Dedifferentiated amniotic fluid mesenchymal stem cell (primary cell): Measurements from ENCODE around the gene FNDC3B.
"Not testable (repeated sequence)": the region's sequence is repeated elsewhere in the genome, so short reads cannot be mapped to it uniquely, and the experiment has no call there.

Experiments
- DNase-seq: peaks from one replicate; pipeline ENCODE4 v3.0.0-alpha.2; 2016; ENCODE audit errors: extremely low spot score

The FNDC3B gene

GRCh38 chr3:172039436-172040077 lies at the start of gene FNDC3B:
FNDC3B (plus strand) TSS chr3:172039578; CDS start chr3:172112480, 72,902 bp downstream.
- peak; percentile 96 for DNase-seq

DNA sequence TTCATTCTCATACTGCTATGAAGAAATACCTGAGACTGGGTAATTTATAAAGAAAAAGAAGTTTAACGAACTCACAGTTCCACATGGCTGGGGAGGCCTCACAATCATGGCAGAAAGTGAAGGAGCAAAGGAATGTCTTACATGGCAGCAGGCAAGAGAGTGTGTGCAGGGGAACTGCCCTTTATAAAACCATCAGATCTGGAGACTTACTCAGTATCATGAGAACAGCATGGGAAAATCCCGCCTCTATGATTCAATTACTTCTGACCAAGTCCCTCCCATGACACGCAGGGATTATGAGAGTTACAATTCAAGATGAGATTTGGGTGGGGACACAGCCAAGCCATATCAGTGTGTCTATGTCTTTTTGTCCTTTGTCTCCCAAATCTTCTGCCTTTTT lies 49.1 kb upstream of the FNDC3B start:
- not testable (repeated sequence) for DNase-seq

- DNase-seq: no peak
These were observed 48.2 kb upstream of the FNDC3B start for GRCh38 chr3:171991166-171991565.

DNA sequence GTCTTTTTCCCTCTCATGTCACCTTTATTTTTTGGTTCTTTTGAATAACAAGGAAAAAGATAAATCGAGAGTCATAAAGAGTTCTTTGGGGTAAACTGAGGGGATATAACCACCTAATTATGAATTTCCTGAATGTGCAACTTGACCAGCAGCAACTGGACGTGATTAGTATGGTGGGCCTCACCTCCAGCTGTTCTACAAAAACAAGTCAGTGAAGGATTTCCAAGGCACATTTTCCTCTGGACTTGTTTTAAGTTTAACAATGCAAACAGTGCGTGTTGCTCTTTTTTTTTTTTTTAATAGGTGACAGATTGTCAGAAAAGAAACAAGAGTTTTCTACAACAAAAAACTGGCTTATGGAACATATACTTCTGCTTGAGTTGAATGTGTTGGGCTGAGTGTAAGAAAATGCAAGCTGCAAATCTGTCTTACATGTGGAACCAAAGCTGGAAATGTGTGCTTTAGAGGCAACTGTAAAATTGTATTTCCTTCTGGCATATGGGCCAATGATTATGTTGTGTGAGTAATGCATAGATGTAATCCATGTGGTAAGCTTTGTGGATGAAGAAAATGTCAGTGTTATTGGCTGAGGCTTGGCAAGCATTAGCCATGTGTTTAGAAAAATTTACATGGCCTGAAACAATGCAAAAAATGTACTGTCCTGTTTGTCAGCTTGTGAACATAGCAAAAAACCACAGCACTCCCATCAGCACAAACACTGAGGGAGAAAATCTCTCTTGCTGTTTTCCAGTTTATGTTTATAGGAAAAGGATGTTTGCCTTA lies 44.5 kb upstream of the FNDC3B start:
- peak; percentile 87 for DNase-seq

GRCh38 chr3:171995486-171995885 lies 43.9 kb upstream of the FNDC3B start:
- no peak for DNase-seq

- DNase-seq: no peak
These were observed 43.1 kb upstream of the FNDC3B start for GRCh38 chr3:171996178-171996817.

DNA sequence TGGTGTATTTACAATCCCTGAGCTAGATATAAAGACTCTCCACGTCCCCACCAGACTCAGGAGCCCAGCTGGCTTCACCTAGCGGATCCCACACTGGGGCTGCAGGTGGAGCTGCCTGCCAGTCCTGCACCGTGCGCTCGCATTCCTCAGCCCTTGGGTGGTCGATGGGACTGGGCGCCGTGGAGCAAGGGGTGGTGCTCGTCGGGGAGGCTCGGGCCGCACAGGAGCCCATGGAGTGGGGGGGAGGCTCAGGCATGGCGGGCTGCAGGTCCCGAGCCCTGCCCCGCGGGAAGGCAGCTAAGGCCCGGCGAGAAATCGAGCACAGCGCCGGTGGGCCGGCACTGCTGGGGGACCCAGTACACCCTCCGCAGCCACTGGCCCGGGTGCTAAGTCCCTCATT lies 40.6 kb upstream of the FNDC3B start:
- DNase-seq: not testable (repeated sequence)

- not testable (repeated sequence) for DNase-seq
These were observed 37.8 kb upstream of the FNDC3B start for GRCh38 chr3:172001616-172002015.

DNA sequence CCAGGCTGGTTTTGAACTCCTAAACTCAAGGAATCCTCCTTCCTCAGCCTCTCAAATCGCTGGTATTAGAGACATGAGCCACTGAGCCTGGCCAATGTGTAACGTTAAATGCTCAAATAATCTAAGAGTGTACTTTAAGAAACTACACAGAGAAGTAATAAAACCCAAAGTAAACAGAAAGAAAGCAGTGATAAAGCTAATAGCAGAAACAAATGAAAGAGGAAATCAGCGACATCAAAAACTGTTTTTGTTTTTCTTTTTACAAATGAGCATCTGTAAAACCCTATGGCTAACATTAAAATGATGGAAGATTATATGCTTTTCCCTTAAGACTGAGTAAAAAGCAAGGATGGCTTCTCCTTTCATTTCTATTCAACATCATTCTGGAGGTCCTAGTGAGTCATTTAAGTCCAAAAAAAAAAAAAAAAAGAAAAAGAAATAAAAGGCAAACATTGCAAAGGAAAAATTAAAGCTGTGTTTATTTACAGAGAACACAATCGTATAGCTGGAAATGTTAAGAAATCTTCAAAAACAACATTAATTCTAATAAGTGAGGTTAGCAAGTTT lies 36.8 kb upstream of the FNDC3B start:
- peak; percentile 17 for DNase-seq

- no peak for DNase-seq
These were observed 36.2 kb upstream of the FNDC3B start for GRCh38 chr3:172003146-172003545.

GRCh38 chr3:172007065-172007370 lies 32.4 kb upstream of the FNDC3B start:
- DNase-seq: no peak

GRCh38 chr3:172009803-172010202 lies 29.6 kb upstream of the FNDC3B start:
- DNase-seq: no peak

DNA sequence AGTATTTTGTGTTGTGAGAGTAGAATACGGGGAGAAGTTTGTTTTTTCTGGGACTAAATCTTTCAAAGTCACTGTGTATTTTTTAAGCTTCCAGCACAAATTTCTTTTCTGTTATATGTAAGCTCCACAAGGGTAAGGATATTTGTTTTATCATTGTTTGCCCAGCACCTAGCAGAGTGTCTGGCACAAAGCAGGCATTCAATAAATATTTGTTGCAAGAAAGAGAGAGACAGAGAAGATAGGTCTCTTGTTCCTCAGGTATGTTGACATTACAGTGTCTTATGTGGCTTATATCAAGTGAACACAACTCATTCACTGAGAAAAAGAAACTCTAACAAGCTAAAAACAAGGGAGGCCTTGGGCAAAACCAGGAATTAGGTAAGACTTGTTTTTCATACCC lies 26.6 kb upstream of the FNDC3B start:
- no peak for DNase-seq

GRCh38 chr3:172014145-172014544 lies 25.2 kb upstream of the FNDC3B start:
- no peak for DNase-seq

DNA sequence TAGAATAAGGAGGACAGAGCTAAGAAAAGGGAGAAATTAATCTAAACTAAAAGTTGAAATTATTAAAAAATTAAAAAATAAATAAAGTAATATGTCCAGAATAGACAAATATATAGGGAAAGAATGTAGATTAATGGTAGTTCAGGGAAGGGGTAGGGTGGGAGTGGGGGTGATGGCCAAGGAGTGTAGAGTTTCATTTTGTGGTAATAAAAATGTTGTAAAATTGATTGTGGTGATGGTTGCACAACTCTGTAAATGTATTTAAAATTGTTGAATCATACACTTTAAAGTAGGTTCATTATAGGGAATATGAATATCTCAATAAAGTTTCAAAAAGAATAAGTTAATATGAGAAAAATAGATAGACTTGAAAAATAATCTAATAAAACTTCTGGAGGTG lies 21.0 kb upstream of the FNDC3B start:
- DNase-seq: no peak

DNA sequence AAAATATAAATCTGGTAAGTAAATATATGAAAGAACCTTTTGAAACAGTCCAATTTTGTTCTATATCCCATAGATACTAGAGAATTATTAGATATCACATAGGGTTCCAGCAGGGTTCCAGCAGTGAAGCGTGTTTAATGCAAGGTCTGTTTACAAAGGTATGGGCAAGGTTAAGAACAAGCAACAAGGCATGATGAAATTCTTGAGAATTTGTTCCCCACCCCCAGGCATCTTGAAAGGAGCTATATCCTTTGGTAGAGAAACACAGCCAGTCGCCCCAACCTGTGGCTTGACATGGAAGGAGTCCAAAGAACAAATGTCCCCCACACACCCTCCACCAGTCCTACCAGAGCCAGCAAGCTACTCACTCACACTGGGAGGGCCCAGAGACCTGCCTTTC lies 18.6 kb upstream of the FNDC3B start:
- no peak for DNase-seq

GRCh38 chr3:172021164-172021563 lies 18.2 kb upstream of the FNDC3B start:
- DNase-seq: no peak

DNA sequence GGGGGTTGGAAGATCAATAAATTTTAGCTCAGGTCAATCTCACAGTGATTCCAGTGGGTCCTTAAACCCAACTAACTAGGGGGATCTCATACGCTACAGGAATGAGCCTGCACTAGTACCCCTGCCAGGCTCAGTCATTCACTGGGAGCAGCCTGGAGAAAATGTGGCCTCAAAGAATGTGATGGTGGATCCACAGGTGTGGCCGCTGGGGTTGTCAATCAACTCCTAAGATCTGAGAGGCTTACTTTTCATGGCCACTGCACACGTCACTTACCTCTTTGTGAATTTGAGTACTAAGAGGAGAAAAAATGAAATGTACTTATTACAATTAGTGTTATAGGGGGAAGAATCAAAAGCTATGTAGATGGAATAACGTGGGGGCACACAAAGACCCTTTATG lies 17.5 kb upstream of the FNDC3B start:
- no peak for DNase-seq

DNA sequence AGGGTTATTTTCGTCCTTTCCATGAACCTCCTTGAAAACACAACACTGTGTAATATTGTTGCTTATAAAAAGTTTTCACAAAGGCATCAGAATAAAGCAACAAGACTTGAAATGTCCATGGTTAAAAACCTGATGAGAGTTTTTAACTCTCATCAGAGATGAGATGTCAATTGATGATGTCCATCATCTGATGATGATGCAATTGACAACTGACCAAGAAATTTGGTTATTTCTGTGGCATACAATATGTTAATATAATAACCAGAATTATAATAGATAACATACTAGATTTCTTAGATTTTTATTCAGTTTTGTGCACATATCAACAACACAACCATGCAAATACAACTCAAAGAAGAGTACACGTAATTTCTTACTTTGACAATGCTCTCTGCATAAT lies 15.5 kb upstream of the FNDC3B start:
- no peak for DNase-seq

DNA sequence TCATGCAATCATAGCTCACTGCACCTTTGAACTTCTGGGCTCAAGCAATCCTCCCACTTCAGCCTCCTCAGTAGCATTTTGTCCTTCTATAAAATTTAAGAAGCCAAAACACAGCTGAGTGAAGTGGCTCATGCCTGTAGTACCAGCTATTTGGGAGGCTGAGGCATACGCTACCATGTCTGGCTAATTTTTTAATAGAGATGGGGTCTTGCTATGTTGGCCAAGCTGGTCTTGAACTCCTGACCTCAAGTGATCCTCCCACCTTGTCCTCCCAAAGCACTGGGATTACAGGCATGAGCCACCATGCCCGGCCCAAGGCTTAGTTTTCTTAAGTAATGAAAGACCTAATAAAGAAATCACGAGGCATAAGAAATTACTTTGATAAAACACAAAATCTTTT lies 14.7 kb upstream of the FNDC3B start:
- DNase-seq: no peak

- DNase-seq: no peak
These were observed 9.8 kb upstream of the FNDC3B start for GRCh38 chr3:172029425-172030098.

GRCh38 chr3:172030181-172030580 lies 9.2 kb upstream of the FNDC3B start:
- no peak for DNase-seq
